H1 (cell line): Measurements from ENCODE around the gene MED12L. TPM values are rescaled to one million over a fixed set of nuclear protein-coding genes. Genes with fewer than 3 reads are reported as not detected.

Source experiments
- CBX5 ChIP-seq: fragments of 300-800, 300-1000 bp; sonication (generic); IDR thresholded peaks from 2 replicates; pipeline ENCODE4 v1.7.1; 2016; ENCODE audit warnings: antibody characterized with exemption, low read length, low read depth
- CEBPB ChIP-seq: IDR thresholded peaks from 2 replicates; pipeline ENCODE4 v1.6.1; 2012; ENCODE audit warnings: low read depth, low read length
- SIRT6 ChIP-seq: IDR thresholded peaks from one replicate; pipeline ENCODE4 v1.7.1; 2012; ENCODE audit warnings: low read length, inconsistent platforms
- SUZ12 ChIP-seq: fragments of 200-600 bp; sonication (generic); IDR thresholded peaks from 2 replicates; pipeline ENCODE4 v1.6.1; 2012; ENCODE audit warnings: mild to moderate bottlenecking, inconsistent platforms, low read length, moderate library complexity, mixed read lengths
- ZNF274 ChIP-seq: IDR thresholded peaks from 2 replicates; pipeline ENCODE4 v1.7.0; 2012; ENCODE audit warnings: low read length, borderline replicate concordance; ENCODE audit errors: extremely low read depth
- polyA plus RNA-seq, 7 experiments: library from polyadenylated mRNA; depleted of rRNA in 3 of 7; stranded (reverse) in 5 of 7; unstranded in 2 of 7; fragments of >200 nt in 5 of 7; fragments of 200-250 nt in 2 of 7; gene quantifications; 1 replicate in 5 of 7; 2 replicates in 1 of 7; 4 replicates in 1 of 7; pipeline versions ENCODE4 v1.2.1 to v1.2.3, GENCODE V29; 2011 to 2013; ENCODE audit warnings: missing spikeins in 2 of 7, mixed read lengths in 2 of 7
- total RNA-seq: library from RNA; stranded (reverse); fragmentation: NEBNext Ultra II Directional; extraction: Animal tissue kit (Norgen Biotek cat#: 25700); gene quantifications from 2 replicates; pipeline ENCODE4 v1.2.1, GENCODE V29; 2021
- TF ChIP-seq, protein P1 (sequence below): fragments of 300-600 bp; sonication (generic); IDR thresholded peaks from 2 replicates; pipeline ENCODE4 v1.7.1; 2012; ENCODE audit warnings: low read length, moderate library complexity, mild to moderate bottlenecking, inconsistent platforms; ENCODE audit not compliant: insufficient replicate concordance
- TF ChIP-seq, protein P2 (sequence below): IDR thresholded peaks from 2 replicates; pipeline ENCODE4 v1.6.1; 2012; ENCODE audit warnings: low read length, inconsistent platforms

Gene MED12L
- total and polyA plus RNA-seq, 2 of the 8 experiments (the other 6 are each of a cell fraction or from before 2014, with no cell fraction given), result 3.6 to 26.2 TPM

GRCh38 chr3:151328298-151328995 lies 243.0 kb downstream of the MED12L start (continued):
- TF ChIP-seq, protein P1, sequence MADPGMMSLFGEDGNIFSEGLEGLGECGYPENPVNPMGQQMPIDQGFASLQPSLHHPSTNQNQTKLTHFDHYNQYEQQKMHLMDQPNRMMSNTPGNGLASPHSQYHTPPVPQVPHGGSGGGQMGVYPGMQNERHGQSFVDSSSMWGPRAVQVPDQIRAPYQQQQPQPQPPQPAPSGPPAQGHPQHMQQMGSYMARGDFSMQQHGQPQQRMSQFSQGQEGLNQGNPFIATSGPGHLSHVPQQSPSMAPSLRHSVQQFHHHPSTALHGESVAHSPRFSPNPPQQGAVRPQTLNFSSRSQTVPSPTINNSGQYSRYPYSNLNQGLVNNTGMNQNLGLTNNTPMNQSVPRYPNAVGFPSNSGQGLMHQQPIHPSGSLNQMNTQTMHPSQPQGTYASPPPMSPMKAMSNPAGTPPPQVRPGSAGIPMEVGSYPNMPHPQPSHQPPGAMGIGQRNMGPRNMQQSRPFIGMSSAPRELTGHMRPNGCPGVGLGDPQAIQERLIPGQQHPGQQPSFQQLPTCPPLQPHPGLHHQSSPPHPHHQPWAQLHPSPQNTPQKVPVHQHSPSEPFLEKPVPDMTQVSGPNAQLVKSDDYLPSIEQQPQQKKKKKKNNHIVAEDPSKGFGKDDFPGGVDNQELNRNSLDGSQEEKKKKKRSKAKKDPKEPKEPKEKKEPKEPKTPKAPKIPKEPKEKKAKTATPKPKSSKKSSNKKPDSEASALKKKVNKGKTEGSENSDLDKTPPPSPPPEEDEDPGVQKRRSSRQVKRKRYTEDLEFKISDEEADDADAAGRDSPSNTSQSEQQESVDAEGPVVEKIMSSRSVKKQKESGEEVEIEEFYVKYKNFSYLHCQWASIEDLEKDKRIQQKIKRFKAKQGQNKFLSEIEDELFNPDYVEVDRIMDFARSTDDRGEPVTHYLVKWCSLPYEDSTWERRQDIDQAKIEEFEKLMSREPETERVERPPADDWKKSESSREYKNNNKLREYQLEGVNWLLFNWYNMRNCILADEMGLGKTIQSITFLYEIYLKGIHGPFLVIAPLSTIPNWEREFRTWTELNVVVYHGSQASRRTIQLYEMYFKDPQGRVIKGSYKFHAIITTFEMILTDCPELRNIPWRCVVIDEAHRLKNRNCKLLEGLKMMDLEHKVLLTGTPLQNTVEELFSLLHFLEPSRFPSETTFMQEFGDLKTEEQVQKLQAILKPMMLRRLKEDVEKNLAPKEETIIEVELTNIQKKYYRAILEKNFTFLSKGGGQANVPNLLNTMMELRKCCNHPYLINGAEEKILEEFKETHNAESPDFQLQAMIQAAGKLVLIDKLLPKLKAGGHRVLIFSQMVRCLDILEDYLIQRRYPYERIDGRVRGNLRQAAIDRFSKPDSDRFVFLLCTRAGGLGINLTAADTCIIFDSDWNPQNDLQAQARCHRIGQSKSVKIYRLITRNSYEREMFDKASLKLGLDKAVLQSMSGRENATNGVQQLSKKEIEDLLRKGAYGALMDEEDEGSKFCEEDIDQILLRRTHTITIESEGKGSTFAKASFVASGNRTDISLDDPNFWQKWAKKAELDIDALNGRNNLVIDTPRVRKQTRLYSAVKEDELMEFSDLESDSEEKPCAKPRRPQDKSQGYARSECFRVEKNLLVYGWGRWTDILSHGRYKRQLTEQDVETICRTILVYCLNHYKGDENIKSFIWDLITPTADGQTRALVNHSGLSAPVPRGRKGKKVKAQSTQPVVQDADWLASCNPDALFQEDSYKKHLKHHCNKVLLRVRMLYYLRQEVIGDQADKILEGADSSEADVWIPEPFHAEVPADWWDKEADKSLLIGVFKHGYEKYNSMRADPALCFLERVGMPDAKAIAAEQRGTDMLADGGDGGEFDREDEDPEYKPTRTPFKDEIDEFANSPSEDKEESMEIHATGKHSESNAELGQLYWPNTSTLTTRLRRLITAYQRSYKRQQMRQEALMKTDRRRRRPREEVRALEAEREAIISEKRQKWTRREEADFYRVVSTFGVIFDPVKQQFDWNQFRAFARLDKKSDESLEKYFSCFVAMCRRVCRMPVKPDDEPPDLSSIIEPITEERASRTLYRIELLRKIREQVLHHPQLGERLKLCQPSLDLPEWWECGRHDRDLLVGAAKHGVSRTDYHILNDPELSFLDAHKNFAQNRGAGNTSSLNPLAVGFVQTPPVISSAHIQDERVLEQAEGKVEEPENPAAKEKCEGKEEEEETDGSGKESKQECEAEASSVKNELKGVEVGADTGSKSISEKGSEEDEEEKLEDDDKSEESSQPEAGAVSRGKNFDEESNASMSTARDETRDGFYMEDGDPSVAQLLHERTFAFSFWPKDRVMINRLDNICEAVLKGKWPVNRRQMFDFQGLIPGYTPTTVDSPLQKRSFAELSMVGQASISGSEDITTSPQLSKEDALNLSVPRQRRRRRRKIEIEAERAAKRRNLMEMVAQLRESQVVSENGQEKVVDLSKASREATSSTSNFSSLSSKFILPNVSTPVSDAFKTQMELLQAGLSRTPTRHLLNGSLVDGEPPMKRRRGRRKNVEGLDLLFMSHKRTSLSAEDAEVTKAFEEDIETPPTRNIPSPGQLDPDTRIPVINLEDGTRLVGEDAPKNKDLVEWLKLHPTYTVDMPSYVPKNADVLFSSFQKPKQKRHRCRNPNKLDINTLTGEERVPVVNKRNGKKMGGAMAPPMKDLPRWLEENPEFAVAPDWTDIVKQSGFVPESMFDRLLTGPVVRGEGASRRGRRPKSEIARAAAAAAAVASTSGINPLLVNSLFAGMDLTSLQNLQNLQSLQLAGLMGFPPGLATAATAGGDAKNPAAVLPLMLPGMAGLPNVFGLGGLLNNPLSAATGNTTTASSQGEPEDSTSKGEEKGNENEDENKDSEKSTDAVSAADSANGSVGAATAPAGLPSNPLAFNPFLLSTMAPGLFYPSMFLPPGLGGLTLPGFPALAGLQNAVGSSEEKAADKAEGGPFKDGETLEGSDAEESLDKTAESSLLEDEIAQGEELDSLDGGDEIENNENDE, result no peak
- TF ChIP-seq SIRT6 (no peak), SUZ12 (no peak), ZNF274 (no peak), CBX5 (no peak), CEBPB (no peak)
- TF ChIP-seq, protein P2, sequence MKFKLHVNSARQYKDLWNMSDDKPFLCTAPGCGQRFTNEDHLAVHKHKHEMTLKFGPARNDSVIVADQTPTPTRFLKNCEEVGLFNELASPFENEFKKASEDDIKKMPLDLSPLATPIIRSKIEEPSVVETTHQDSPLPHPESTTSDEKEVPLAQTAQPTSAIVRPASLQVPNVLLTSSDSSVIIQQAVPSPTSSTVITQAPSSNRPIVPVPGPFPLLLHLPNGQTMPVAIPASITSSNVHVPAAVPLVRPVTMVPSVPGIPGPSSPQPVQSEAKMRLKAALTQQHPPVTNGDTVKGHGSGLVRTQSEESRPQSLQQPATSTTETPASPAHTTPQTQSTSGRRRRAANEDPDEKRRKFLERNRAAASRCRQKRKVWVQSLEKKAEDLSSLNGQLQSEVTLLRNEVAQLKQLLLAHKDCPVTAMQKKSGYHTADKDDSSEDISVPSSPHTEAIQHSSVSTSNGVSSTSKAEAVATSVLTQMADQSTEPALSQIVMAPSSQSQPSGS, result no peak
